Right lobe of liver (tissue), 4 donors: ENCODE results near the gene MKLN1.

Source experiments
- CTCF ChIP-seq, 4 donors: fragments of 200-600 bp in 3 of 4; fragments of 450-650 bp in 1 of 4; IDR thresholded peaks; one replicate each; pipeline versions ENCODE4 v1.5.1 to v1.8.0; 2016 to 2022; ENCODE audit warnings: antibody characterized with exemption in 4 of 4, mild to moderate bottlenecking in 2 of 4
- POLR2A ChIP-seq: fragments of 450-650 bp; IDR thresholded peaks from one replicate; pipeline ENCODE4 v1.6.1; 2017; ENCODE audit warnings: antibody characterized with exemption, mild to moderate bottlenecking
- donor health status: DM: no; HTN: no; CAD: no.
- donor health status: DM: no; HTN: no; CAD: no.
- donor health status: DM: no; HTN: yes; CAD: no.

GRCh38 chr7:131431289-131431688 lies 103.6 kb downstream of the MKLN1 start:
- TF ChIP-seq POLR2A (no peak), CTCF (IDR thresholded peaks at IDR 0.05) (no peak)
